Activated CD8-positive, alpha-beta memory T cell treated with anti-CD3 and anti-CD28 coated beads for 1 hour (primary cell): Measurements from ENCODE around the gene BTBD10.
"Not testable (repeated sequence)": the region's sequence is repeated elsewhere in the genome, so short reads cannot be mapped to it uniquely, and the experiment has no call there.

Source experiments
- DNase-seq, 2 donors: peaks; one replicate each; pipeline ENCODE4 v3.0.0-alpha.2; 2020; ENCODE audit warnings: low read depth in 1 of 2; ENCODE audit errors: extremely low read depth in 1 of 2

BTBD10 gene

GRCh38 chr11:13445588-13445987, 17.4 kb downstream of the BTBD10 start:
- no peak for DNase-seq

- DNase-seq = no peak
Observed at GRCh38 chr11:13440100-13440855, 22.7 kb downstream of the BTBD10 start.

GRCh38 chr11:13438291-13438690, 24.7 kb downstream of the BTBD10 start:
- no peak for DNase-seq

GRCh38 chr11:13436836-13437235, 26.2 kb downstream of the BTBD10 start:
- DNase-seq = not testable (repeated sequence)

- no peak for DNase-seq
Observed at GRCh38 chr11:13434247-13435205, 28.5 kb downstream of the BTBD10 start.

- no peak for DNase-seq
Observed at GRCh38 chr11:13433437-13433836, 29.6 kb downstream of the BTBD10 start.

GRCh38 chr11:13429836-13430235, 33.2 kb downstream of the BTBD10 start:
- DNase-seq = no peak

GRCh38 chr11:13429288-13429687, 33.7 kb downstream of the BTBD10 start:
- DNase-seq = no peak

- no peak for DNase-seq
Observed at GRCh38 chr11:13427440-13427839, 35.6 kb downstream of the BTBD10 start.

GRCh38 chr11:13423372-13423771, 39.6 kb downstream of the BTBD10 start:
- no peak for DNase-seq

GRCh38 chr11:13421561-13421960, 41.5 kb downstream of the BTBD10 start:
- DNase-seq = no peak

GRCh38 chr11:13415201-13415600, 47.8 kb downstream of the BTBD10 start:
- no peak for DNase-seq

- no peak for DNase-seq
Observed at GRCh38 chr11:13405220-13405619, 57.8 kb downstream of the BTBD10 start.

- DNase-seq = not testable (repeated sequence)
Observed at GRCh38 chr11:13398335-13398734, 64.7 kb downstream of the BTBD10 start.

- no peak for DNase-seq
Observed at GRCh38 chr11:13391217-13391616, 71.8 kb downstream of the BTBD10 start.

GRCh38 chr11:13388741-13389140, 74.3 kb downstream of the BTBD10 start:
- DNase-seq = no peak

- no peak for DNase-seq
Observed at GRCh38 chr11:13386567-13386966, 76.5 kb downstream of the BTBD10 start.

- DNase-seq = no peak
Observed at GRCh38 chr11:13384908-13385640, 77.9 kb downstream of the BTBD10 start.

GRCh38 chr11:13382751-13383150, 80.3 kb downstream of the BTBD10 start:
- DNase-seq = no peak

GRCh38 chr11:13380731-13381130, 82.3 kb downstream of the BTBD10 start:
- no peak for DNase-seq

GRCh38 chr11:13378316-13378715, 84.7 kb downstream of the BTBD10 start:
- no peak for DNase-seq
